ENCODE results near the gene PLEKHB2.
"Not testable (repeated sequence)": the region's sequence is repeated elsewhere in the genome, so short reads cannot be mapped to it uniquely, and the experiment has no call there.

Gene PLEKHB2, protein sequence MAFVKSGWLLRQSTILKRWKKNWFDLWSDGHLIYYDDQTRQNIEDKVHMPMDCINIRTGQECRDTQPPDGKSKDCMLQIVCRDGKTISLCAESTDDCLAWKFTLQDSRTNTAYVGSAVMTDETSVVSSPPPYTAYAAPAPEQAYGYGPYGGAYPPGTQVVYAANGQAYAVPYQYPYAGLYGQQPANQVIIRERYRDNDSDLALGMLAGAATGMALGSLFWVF

DNA sequence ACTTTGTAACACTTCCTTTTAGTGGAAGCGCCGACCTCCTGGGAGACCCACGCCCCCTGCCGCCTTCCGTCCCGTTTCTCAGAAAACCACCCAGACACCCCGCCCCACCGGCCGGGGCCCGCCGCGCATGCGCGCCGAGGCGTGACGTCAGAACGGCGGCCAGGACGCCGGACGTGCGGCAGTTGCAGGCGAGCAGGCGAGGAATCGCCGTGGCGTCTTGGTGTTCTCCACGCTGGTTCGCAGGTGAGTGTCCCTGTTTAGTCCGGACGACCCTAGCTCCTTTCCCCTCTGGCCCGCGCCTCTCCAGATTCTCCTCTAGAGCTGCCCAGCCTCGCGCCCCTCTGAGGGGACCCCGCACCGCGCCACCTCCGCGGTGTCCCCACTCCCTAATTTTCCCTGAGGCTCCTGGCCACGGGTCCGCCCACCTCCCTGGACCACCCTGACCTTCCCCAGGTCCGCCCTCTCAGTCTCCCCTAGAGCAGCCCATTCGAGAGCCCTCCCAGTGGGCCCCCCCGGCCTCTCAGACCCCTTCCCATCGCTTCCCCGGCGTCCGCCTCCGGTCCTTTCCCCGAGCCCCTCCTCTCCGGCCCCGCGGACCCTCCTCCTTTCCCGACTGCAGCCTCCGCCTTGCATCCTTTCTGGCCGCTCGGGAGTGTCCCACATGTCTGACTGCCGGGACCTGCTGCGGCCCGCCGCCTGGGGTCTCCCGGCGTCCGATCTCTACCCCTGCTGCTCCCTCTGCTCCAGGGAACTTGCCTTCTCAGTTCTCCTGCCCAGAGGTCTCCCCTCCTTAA lies at the start of gene PLEKHB2:
Gene PLEKHB2 (plus strand): TSS at position 181 of the 794 bp plus-strand sequence. CDS start 15,606 bp downstream, outside the sequence.
- DNase-seq, result peak; percentile 73

DNA sequence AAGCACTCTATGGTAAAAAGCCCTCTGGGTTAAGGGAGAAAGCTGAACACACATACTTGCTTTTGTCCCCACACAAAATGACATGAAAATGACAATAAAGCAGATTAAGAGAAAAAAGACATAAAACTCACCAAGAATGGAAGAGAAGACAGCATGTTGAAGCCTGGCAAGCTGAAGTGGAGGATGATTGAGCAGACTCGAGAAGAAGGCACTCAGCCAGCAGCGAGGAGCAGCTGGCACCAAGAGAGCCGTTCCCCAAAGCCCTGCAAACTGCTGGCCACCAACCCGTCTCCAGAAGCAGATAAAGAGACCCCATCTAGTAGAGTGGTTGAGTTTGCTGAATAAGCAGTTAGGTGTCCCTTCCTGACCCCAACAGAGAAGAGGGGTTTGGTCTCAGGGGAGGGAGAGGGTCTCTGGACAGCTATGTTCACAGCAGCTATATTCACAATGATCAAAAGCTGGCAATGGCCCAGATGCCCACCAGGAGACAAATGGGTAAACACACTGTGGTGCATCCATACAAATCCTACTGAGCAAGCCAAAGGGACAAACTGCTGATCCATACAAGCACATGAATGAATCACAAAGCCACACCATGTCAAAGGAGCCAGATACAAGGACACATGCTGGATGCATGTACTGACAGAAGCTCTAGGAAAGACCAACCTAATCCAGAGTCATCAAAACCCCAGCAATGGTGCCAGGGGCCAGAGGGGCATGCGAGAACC lies 48.8 kb upstream of the PLEKHB2 start:
- no peak for DNase-seq

DNA sequence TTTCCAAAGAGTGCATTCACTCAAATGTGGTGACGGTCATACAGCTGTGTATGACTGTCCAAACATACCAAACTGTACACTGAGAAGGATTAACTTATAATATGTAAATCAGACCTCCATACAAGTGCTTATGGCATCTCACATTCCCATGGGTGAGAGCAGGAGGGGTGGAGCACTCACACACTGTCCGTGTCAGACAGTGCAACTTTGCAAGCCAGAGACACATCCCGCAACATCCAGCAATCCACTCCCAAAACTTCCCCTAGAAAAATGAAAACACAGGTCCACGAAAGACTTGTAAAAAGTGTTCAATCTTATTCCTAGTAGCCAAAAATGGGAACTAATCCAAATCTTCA lies 48.2 kb upstream of the PLEKHB2 start:
- DNase-seq, result no peak

DNA sequence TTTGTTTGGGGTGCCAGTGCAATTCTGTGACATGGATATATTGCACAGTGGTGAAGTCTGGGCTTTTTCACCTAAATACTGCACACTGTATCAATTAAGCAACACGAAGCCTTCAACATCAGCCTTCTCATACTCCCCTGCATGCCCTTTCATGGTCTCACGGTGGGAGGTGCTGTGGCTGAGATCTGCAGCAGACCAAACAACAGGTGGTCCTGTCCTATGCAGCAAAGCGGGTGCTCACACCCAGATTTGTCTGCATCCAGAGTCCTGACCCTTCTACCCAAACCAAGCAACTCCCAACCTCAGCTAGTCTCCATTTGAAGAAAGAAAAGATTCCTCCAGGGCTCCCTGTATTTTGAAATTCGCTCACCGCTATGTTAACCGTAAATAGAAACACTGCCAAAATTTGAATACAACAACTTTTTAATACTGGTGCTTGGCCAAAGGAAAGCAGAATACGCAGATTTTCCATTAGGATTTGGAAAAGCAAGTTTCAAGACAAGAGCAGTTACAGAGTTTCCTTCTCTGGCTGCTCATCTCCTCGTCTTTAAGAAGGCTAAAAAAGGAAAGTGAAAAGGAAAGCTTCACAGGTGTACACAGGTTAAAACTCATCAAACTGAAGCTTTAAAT lies 46.8 kb upstream of the PLEKHB2 start:
- DNase-seq, result no peak

DNA sequence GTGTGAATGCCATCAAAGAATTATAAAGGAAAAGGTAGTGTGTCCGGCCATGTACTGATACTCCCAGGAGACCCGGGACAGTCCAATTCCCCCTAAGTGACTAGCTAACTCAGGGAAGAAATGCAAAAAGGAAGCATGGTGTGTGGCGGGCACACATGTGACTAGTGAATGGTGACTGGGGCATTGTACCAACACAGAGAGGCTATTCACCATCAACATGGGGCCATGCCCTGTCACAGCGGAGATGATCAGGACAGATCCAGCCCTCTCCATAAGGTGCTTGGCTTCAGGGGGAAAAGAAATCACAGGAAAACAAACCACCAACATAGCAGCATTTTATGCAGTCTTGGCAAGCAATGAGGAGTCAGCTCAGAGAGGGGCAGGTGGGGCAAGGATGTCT lies 46.2 kb upstream of the PLEKHB2 start:
- DNase-seq, result no peak

DNA sequence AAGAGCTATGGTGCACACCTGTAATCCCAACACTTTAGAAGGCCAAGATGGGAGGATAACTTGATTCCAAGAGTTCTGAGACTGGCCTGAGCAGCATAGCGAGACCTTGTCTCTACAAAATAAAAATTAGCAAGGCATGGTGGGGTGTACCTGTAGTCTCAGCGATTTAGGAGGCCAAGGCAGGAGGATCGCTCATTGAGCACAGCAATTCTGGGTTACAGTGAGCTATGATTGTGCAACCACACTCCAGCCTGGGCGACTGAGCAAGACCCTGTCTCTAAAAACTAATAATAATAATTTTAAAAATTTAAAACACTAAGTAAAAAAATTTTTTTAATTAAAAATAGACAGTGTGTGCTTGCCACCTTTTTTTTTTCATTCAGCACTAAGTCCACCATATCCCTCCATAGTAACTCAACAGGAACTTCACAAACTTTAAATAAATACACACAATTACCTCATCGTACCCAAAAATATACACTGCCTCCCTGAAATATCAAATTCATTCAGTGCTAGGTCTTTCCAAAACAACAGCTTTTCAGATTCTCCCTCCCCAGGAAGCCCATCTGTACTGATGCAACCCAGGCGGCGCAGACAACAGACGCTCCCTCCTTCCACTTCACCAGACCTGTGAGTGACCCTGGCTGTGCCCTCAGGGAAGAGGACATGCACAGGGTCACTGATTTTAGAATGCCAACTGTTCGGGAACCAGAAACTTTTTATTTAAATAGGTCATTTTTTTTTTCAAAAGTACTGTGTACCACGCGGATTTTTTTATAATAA lies 41.4 kb upstream of the PLEKHB2 start:
- DNase-seq, result no peak

DNA sequence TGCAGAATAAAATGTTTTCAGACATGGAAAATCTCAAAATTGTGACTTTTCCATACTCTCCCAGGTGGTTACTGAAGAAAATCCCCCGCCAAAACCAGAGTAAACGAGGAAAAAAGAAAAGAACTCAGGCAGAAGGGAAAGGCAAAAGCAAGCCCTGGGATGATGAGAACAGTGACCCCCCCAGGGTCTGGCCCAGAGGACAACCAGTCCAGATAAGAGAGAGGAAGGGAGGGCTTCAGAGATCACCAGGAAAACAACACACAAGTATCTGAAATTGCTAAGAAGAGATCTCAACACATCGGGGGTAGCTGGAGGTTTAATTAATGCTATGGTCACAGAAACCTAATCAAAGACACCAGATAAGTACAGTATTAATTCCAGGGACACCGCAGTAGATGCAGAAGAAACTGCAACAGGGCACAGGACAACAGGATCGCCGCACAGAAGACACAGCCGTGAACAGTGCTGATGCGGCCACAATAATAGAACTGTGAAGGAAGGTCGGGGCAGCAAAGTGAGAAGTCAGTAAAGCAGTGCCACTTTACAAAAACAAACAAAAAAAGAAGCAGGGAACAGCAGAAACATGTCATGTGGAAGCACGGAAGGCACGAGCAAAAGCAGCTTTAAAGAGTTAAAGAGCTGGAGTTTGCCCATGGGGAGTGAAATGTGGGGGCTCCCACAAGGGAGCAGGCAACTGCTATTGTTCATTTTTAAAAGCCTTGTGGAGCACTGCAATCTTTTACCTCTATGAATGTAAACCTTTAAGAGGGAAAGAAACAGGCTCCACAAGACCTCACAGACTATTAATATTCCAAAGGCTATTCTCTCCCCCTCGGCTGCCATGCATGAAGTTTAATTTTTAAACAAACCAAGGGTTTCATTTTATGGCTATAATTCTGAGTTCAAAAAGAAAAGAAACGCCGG lies 40.3 kb upstream of the PLEKHB2 start:
- DNase-seq, result no peak

DNA sequence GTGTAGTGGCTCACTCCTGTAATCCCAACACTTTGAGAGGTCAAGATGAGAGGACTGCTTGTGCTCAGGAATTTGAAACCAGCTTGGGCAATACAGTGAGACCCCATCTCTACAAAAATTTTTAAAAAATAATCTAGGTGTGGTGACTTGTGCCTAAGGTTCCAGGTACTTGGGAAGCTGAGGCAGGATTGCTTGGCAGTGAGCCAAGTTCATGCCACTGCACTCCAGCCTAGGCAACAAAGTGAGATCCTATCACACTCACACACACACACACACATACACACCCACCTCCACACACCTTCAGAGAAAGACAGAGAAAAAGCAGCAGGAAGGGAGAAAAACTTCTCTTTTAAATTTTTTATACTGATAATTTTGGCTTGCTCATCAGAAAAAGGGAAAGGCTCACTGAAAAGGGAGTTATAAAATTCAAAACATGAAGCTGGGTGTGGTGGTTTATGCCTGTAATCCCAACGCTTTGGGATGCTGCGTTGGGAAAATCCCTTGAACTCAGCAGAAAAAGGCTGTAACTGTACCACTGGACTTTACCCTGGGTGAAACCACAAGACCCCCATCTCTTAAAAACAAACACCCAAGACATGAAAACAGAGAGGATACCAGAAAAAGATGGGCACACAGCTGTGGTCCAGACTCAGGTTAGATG lies 37.5 kb upstream of the PLEKHB2 start:
- DNase-seq, result no peak

DNA sequence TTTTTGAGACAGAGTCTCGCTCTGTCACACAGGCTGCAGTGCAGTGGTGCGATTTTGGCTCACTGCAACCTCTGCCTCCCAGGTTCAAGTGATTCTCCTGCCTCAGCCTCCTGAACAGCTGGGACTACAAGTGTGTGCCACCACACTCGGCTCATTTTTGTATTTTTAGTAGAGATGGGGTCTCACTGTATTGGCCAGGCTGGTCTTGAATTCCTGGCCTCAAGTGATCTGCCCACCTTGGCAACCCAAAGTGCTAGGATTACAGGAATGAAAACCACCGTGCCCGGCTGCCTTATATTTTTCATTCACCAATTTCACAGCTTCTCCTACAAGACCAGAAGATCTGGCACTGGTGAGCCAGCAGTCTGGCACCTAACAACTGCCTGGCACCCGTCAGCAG lies 37.0 kb upstream of the PLEKHB2 start:
- DNase-seq, result not testable (repeated sequence)

DNA sequence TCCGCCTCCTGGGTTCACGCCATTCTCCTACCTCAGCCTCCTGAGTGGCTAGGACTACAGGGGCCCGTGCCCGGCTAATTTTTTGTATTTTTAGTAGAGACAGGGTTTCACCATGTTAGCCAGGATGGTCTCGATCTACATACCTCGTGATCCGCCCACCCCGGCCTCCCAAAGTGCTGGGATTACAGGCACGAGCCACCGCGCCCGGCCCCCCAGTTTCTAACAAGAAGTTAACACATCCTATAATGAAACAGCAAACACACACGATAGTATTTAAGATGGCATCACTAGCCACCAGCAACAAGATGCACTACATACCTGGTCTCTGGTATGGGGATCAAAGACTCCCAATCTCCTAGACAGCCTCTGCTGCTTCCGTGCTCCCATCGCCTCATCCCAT lies 29.6 kb upstream of the PLEKHB2 start:
- DNase-seq, result not testable (repeated sequence)

DNA sequence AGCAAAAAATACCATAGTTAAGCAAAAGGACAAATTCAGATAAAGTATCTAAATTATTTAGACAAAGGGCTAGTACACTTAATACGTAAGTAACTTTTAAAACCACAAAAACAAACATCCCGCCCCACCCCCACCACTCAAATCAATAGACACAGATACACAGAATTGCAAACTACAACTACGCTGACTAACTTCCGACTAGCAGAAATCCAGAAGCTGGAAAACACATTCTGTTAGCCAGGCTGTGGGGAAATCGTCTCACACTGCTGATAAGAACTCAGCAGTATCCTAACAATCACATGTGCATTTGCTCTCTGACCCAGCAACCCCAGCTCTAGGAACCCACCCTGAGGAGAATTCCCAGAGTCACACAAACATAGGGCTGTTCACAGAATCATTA lies 28.4 kb upstream of the PLEKHB2 start:
- no peak for DNase-seq

DNA sequence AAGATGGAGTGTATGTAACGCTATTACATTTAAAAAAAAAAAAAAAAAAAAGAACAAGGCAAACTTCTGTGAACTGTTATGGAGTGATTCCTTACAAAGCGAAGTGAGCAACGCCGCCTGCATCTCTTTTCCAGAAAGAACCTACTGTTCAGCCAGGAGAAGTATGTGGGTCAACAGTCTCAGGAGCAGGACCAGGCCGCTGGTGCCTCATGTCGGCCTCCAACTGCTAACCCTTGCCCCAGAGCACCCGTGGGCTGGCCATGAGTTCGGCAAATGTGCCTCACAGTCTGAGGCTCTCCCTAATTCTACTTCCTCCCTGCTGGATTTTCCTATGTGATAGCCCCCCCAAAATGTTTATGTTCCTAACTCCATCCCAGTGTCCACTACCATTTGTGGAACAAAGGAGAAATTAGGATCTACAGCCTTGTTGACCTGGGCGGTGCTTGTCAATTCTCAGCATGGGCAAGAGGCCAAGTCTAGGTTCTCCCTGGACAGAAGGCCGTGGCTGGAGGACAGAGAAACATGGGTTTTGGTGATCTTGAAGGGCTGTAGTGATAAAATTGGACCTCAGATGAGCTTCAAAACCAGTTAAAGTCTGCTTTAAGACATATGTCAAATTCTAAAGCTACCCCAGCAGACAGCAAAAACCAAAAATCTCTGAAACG lies 27.8 kb upstream of the PLEKHB2 start:
- DNase-seq, result no peak

DNA sequence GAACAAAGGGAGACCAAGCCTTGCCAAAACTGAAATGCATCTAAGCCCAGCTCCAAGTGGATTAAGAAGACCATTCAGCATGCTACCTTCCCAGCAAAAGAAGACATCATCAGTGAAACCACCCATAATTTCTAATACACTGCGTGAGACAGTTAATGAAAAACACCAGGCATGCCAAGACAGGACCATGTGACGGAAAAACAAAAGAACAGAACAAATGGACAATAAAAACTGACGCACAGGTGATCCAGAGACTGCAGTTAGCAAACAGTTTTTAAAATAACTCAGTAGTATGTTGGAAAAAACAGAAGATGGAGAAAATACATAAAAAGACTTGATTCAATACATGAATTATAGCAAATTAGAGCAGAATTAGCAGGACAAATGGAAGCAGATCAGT lies 27.2 kb upstream of the PLEKHB2 start:
- DNase-seq, result no peak

DNA sequence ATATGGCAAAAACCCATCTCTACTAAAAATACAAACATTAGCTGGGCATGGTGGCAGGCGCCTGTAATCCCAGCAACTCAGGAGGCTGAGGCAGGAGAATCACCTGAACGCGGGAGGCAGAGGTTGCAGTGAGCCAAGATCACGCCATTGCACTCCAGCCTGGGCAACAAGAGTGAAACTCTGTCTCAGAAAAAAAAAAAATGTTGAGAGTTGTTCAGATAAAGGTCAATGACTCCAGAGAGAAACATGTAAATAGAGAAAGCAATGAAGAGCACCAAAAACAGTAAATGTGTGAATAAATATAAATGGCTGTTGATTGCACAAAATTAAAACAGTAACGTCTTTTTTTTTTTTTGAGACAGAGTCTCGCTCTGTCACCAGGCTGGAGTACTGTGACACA lies 25.2 kb upstream of the PLEKHB2 start:
- not testable (repeated sequence) for DNase-seq

DNA sequence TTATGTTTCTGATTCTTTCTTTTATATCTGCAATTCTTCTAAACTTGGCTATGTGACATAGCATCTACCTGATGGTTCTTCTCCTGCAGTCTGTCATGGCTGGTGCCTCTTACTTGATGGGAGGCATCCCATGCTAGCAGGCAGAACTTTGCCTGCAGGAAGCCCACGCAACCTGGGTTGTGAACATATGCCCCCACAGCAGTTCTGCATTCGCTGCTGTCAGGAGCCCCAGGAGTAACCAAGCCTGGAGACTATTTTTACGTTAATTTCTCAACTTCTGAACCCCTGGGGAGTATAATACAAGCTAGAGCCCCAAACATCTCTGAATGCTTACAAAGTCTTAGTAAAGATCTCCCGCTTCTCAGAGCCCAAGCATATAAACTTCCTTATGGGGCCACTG lies 23.9 kb upstream of the PLEKHB2 start:
- no peak for DNase-seq

DNA sequence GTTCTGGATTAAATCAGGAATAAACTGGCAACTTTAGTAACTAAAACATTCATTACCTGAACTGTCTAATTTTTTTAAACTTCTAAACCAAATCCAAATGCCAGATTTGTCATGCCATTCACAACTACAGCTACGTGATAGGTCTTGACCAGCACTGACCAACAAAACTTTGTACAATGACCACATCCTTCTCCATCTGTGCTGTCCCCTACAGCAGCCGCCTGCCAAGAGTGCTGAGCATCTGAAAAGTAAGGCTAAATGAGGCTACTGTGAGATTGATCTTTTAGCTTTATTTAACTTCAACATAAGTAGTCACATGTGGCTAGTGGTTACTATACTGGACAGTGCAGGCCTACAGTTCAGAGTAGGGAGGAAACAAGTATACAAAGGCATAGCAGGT lies 19.5 kb upstream of the PLEKHB2 start:
- DNase-seq, result no peak

DNA sequence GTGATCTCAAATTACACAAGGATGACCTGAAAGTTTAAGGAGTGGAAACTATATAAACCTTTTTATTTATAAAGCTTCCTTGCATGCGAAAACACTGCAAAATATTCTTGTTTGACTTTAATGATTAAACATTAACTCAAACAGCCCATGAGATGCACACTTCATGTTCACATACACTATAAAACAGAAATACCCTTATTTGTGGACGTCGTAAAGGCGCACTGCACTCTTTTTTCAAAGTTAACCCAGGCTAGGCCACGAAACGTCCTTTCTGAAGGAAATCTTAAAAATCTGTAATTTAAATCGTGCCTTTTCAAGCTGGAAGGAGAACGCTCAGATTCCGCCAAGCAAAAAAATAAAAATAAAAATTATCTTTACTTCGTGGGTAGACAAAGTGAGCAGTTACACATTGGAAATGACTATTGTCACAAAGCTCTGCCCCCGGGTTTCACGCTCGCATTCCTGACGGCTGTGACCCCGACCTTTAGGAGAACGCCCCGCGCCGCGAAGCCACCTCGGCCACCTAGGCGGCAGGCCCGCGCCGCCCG lies 12.6 kb upstream of the PLEKHB2 start:
- no peak for DNase-seq

DNA sequence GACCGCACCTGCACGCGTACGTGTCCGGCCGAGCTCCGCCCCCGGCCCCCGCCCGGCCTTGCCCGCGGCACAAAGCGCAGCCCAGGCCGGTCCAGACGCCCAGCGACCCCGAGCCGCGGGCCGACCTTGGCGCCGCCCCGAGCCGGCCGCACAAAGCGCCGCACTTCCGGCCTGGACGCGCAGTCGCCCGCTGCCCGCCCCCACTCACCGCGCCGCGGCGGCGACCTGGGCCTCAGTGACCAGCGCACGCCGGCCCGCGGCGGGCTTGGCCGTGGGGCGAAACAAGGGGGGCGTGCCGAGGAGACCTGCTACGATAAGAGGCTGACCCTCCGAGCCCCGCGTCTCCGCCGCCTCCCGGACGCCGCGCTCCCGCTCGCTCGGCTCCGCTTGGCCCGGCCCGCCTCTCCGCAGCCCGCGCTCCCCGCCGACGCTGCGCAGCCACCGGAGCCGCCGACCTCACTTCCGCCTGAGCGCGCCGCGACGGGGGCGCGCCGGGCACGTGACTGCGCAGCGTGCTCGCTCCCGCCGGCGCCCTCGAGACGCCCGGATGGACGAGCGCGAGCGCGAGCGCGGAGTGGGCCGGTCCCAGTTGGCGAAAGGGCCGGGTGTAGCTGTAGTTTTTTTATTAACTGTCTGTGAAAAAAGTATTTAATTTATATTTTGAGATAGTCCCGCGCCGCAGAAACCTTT lies 12.0 kb upstream of the PLEKHB2 start, which contains the start of gene FAM168B:
Gene FAM168B (minus strand): TSS at position 455 of the 690 bp plus-strand sequence. CDS start 10,814 bp downstream, outside the sequence.
- peak; percentile 60 for DNase-seq

Data from DMS153 (cell line).